Naive thymus-derived CD4-positive, alpha-beta T cell (primary cell): ENCODE measurements around the gene RNF13. TPM values are rescaled to one million over a fixed set of nuclear protein-coding genes. Genes with fewer than 3 reads are reported as not detected.
"Not testable (repeated sequence)": the region's sequence is repeated elsewhere in the genome, so short reads cannot be mapped to it uniquely, and the experiment has no call there.

Experiments
- ATAC-seq: fragments of 150-1000 bp; cut with Tn5 transposase; 2 replicates; pipeline ENCODE4 v1.10.0; 2021; ENCODE audit warnings: mild to moderate bottlenecking, moderate library complexity
- CTCF ChIA-PET: fragments of 350-600 bp; sonication (Branson Sonifier 250); formaldehyde crosslinking; loops from one replicate; lab custom pipeline; 2021; ENCODE audit warnings: antibody characterized with exemption; lab: Charles Lee
- POLR2A ChIA-PET: fragments of 350-600 bp; sonication (Branson Sonifier 250); formaldehyde crosslinking; loops from one replicate; lab custom pipeline; 2021; ENCODE audit warnings: antibody characterized with exemption, inconsistent platforms; lab: Charles Lee
- DNase-seq, 9 donors: peaks; one replicate each; pipeline versions ENCODE4 v3.0.0 to v3.0.0-alpha.2; 2020 to 2022; ENCODE audit warnings: mixed read lengths in 1 of 9
- H3K27ac ChIP-seq: one replicate; pipeline ENCODE4 v1.7.0; 2013; ENCODE audit warnings: mild to moderate bottlenecking, low read depth, low read length, moderate library complexity
- H3K27me3 ChIP-seq, 2 donors: one replicate each; pipeline ENCODE4 v1.7.0; 2013; ENCODE audit warnings: low read length in 2 of 2, mild to moderate bottlenecking in 2 of 2, moderate library complexity in 2 of 2; ENCODE audit not compliant: control insufficient read depth in 2 of 2, insufficient read depth in 2 of 2
- H3K36me3 ChIP-seq, 3 experiments: 1 replicate in 2 of 3; 2 replicates in 1 of 3; pipeline ENCODE4 v1.7.0; 2013; ENCODE audit warnings: low read length in 3 of 3, mild to moderate bottlenecking in 3 of 3, moderate library complexity in 1 of 3; ENCODE audit not compliant: insufficient read depth in 3 of 3, control insufficient read depth in 2 of 3
- H3K4me1 ChIP-seq, 2 donors: one replicate each; pipeline ENCODE4 v1.7.0; 2013; ENCODE audit warnings: low read length in 2 of 2, mild to moderate bottlenecking in 2 of 2, moderate library complexity in 1 of 2; ENCODE audit not compliant: control insufficient read depth in 2 of 2, insufficient read depth in 2 of 2
- H3K4me3 ChIP-seq: 2 replicates; pipeline ENCODE4 v1.7.0; 2013; ENCODE audit warnings: mild to moderate bottlenecking, low read length
- H3K9me3 ChIP-seq, 3 experiments: 1 replicate in 2 of 3; 2 replicates in 1 of 3; pipeline ENCODE4 v1.7.0; 2013; ENCODE audit warnings: low read length in 3 of 3; ENCODE audit not compliant: control insufficient read depth in 2 of 3
- H3K27ac Mint-ChIP-seq, 9 donors: one replicate each; pipeline ENCODE4 v1.8.0; 2020 to 2022; ENCODE audit warnings: mixed read lengths in 9 of 9, mild to moderate bottlenecking in 8 of 9, moderate library complexity in 5 of 9, inconsistent platforms in 2 of 9
- H3K27me3 Mint-ChIP-seq, 5 donors: one replicate each; pipeline ENCODE4 v1.8.0; 2021 to 2022; ENCODE audit warnings: mixed read lengths in 5 of 5, mild to moderate bottlenecking in 1 of 5
- H3K36me3 Mint-ChIP-seq, 5 donors: one replicate each; pipeline ENCODE4 v1.8.0; 2020 to 2022; ENCODE audit warnings: mixed read lengths in 5 of 5, mild to moderate bottlenecking in 3 of 5, inconsistent platforms in 1 of 5
- H3K4me1 Mint-ChIP-seq, 7 donors: one replicate each; pipeline ENCODE4 v1.8.0; 2020 to 2022; ENCODE audit warnings: mixed read lengths in 7 of 7, mild to moderate bottlenecking in 3 of 7, inconsistent platforms in 1 of 7
- H3K4me3 Mint-ChIP-seq, 10 donors: one replicate each; pipeline ENCODE4 v1.8.0; 2020 to 2022; ENCODE audit warnings: mild to moderate bottlenecking in 10 of 10, mixed read lengths in 10 of 10, moderate library complexity in 6 of 10, inconsistent platforms in 2 of 10
- H3K9me3 Mint-ChIP-seq, 11 donors: one replicate each; pipeline ENCODE4 v1.8.0; 2020 to 2022; ENCODE audit warnings: mixed read lengths in 11 of 11, mild to moderate bottlenecking in 4 of 11, inconsistent platforms in 1 of 11, moderate library complexity in 1 of 11
- intact Hi-C, 2 donors: fragments of 100-400 bp; cut with micrococcal nuclease; formaldehyde crosslinking; loops; one replicate each; pipeline ENCODE4 v1.15.1; 2023
- polyA plus RNA-seq, 2 donors: library from polyadenylated mRNA; unstranded; fragments of 300-500 nt; fragmentation: Illumina TruSeq; gene quantifications; one replicate each; pipeline ENCODE4 v1.2.3, GENCODE V29; 2021
- total RNA-seq, 6 experiments: library from RNA in 5 of 6; stranded (reverse) in 5 of 6; gene quantifications; 1 replicate in 5 of 6; 2 replicates in 1 of 6; pipeline ENCODE4 v1.2.3 and lab custom pipeline; 2021 to 2026

The RNF13 gene
- total and polyA plus RNA-seq, 7 experiments from 2014 or later, result 41.2 to 131 (median 66.6) TPM

DNA sequence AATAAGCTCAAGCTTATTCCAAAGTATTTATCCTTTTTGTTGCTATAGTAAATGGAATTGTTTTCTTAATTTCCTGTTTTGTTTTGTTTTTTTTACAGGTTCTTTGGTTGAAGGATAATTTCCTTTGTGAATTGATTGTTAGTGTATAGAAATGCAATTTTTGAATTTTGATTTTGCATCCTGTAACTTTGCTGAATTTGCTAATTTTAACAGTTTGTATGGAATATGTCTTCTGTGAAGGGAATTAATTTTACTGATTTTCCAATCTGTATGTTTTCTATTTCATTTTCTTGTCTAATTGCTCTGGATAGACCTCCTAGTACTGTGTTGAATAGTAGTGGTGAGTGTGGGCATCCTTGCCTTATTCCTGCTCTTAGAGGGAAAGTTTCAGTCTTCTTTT is 129.4 kb downstream of the RNF13 start:
- Histone ChIP-seq H3K4me1 (no peaks in the 10 kb centered on the region), H3K4me3 (no peak overlapping the region), H3K9me3 (no peaks in the 10 kb centered on the region), H3K27me3 (no peaks in the 10 kb centered on the region), H3K27ac (no peak overlapping the region), H3K36me3 (peaks cover 0 to 10% (median 0%) of the 10 kb centered on the region in 3 experiments)
- intact Hi-C loops, result no loop called here
- Mint-ChIP-seq H3K4me1 (peaks cover 7 to 42% (median 29%) of the 10 kb centered on the region in 7 donors), H3K4me3 (no peak overlapping the region), H3K27me3 (no peaks in the 10 kb centered on the region), H3K9me3 (peaks cover 0 to 18% (median 3%) of the 10 kb centered on the region in 11 donors), H3K36me3 (peaks cover 3 to 69% (median 51%) of the 10 kb centered on the region in 5 donors), H3K27ac (no peak overlapping the region)
- ATAC-seq (no peak), DNase-seq (no peak)
- CTCF ChIA-PET, result interaction anchor here (0.6 kb wide), 1 partner anchor 344 kb away, joined by 4 read pairs; no protein-coding TSS in a partner anchor
- POLR2A ChIA-PET, result no interaction called here

DNA sequence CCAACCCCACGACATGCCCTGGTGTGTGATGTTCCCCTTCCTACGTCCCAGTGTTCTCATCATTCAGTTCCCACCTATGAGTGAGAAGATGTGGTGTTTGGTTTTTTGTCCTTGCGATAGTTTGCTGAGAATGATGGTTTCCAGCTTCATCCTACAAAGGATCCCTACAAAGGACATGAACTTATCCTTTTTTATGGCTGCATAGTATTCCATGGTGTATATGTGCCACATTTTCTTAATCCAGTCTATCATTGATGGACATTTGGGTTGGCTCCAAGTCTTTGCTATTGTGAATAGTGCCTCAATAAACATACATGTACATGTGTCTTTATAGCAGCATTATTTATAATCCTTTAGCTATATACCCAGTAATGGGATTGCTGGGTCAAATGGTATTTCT is 131.0 kb downstream of the RNF13 start:
- H3K4me3 Mint-ChIP-seq, H3K27me3 Mint-ChIP-seq, H3K4me1 ChIP-seq, H3K27me3 ChIP-seq, H3K27ac ChIP-seq, H3K4me3 ChIP-seq, intact Hi-C loops, H3K36me3 ChIP-seq, POLR2A ChIA-PET, CTCF ChIA-PET, H3K9me3 ChIP-seq, DNase-seq, ATAC-seq, H3K27ac Mint-ChIP-seq: not testable (repeated sequence)
- Mint-ChIP-seq H3K9me3 (peaks cover 0 to 18% (median 3%) of the 10 kb centered on the region in 11 donors), H3K36me3 (peaks cover 3 to 75% (median 44%) of the 10 kb centered on the region in 5 donors), H3K4me1 (peaks cover 7 to 38% (median 27%) of the 10 kb centered on the region in 7 donors)

DNA sequence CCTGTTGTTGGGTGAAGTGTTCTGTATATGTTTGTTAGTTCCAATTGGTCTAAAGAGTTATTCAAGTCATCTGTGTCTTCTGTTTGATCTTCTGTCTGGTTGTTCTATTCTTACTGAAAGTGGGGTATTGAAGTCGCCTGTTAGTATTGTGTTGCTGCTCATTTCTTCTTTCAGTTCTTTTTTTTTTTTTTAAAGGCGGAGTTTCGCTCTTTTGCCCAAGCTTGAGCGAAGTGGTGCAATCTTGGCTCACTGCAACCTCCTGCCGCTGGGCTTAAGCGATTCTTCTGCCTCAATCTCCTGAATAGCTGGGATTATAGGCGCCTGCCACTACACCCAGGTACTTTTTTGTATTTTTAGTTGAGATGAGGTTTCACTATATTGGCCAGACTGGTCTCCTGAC is 134.2 kb downstream of the RNF13 start:
- Mint-ChIP-seq H3K9me3 (peaks cover 0 to 13% (median 2%) of the 10 kb centered on the region in 11 donors), H3K27me3 (no peaks in the 10 kb centered on the region), H3K4me1 (peaks cover 3 to 35% (median 24%) of the 10 kb centered on the region in 7 donors), H3K4me3 (no peak overlapping the region), H3K27ac (no peak overlapping the region), H3K36me3 (peaks cover 0 to 53% (median 37%) of the 10 kb centered on the region in 5 donors)
- no peak overlapping the region for H3K27ac ChIP-seq
- intact Hi-C loops, result no loop called here
- no peak for DNase-seq
- no peaks in the 10 kb centered on the region for H3K9me3 ChIP-seq
- ChIA-PET POLR2A (no interaction called here), CTCF (no interaction called here)
- H3K36me3 ChIP-seq, result peaks cover 0 to 4% (median 0%) of the 10 kb centered on the region in 3 experiments
- H3K27me3 ChIP-seq, result no peaks in the 10 kb centered on the region
- H3K4me3 ChIP-seq, result no peak overlapping the region
- no peaks in the 10 kb centered on the region for H3K4me1 ChIP-seq
- ATAC-seq, result no peak

DNA sequence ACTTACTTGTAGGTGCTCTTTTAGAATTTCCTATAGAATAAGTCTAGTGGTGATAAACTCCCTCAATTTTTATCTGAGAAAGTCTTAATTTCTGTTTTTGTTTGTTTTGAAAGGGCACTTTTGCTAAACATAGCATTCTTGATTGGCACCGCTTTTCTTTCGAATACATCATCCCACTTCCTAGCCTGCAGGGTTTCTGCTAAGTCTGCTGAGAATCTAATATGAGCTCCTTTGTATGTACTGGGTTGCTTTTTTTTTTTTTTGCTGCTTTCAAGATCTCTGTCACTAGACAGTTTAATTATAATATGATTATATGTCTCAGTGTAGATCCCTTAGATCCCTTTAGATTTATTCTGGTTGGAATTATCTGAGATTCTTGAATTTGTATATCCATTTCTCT is 136.2 kb downstream of the RNF13 start:
- H3K27ac ChIP-seq, result no peak overlapping the region
- no peaks in the 10 kb centered on the region for H3K36me3 ChIP-seq
- ChIA-PET CTCF (no interaction called here), POLR2A (no interaction called here)
- peaks cover 0 to 2% (median 0%) of the 10 kb centered on the region in 11 donors for H3K9me3 Mint-ChIP-seq
- H3K9me3 ChIP-seq, result no peaks in the 10 kb centered on the region
- ATAC-seq (no peak), DNase-seq (no peak)
- H3K4me1 ChIP-seq, result peaks cover 0 to 1% of the 10 kb centered on the region in 2 donors
- no peaks in the 10 kb centered on the region for H3K27me3 ChIP-seq
- peaks cover 5 to 40% (median 34%) of the 10 kb centered on the region in 7 donors for H3K4me1 Mint-ChIP-seq
- intact Hi-C loops, result no loop called here
- H3K36me3 Mint-ChIP-seq, result peaks cover 0 to 35% (median 23%) of the 10 kb centered on the region in 5 donors
- peak overlapping the region in 1 of 9 donors; percentile 21 for H3K27ac Mint-ChIP-seq
- H3K27me3 Mint-ChIP-seq, result no peaks in the 10 kb centered on the region
- no peak overlapping the region for H3K4me3 Mint-ChIP-seq
- no peak overlapping the region for H3K4me3 ChIP-seq

DNA sequence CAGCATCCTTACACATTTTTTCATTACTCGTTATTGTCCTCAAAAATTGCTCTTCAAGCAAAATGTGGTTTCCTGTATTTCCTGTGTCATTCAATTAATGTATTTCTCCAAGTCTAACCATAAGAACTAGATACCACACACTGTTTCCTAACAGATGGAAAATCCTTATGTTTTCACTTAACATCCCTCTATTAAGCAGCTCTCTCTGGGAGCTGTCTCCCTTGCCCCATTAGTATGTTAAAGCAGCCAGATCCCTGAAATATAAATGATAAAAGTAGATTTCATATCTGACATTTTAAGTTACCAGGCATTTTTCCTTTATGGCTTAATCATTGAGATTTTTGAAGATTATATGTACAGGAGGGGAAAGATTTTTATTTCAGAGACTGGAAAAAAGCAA is 141.8 kb downstream of the RNF13 start:
- H3K4me3 Mint-ChIP-seq, result no peak overlapping the region
- peaks cover 0 to 13% (median 6%) of the 10 kb centered on the region in 5 donors for H3K36me3 Mint-ChIP-seq
- peak overlapping the region in 4 of 9 donors; percentile 5 to 81 (median 35) for H3K27ac Mint-ChIP-seq
- DNase-seq (no peak), ATAC-seq (no peak)
- Histone ChIP-seq H3K9me3 (no peaks in the 10 kb centered on the region), H3K4me1 (peaks cover 0 to 8% of the 10 kb centered on the region in 2 donors), H3K27me3 (no peaks in the 10 kb centered on the region), H3K27ac (no peak overlapping the region), H3K36me3 (no peaks in the 10 kb centered on the region), H3K4me3 (no peak overlapping the region)
- no peaks in the 10 kb centered on the region for H3K27me3 Mint-ChIP-seq
- CTCF ChIA-PET, result no interaction called here
- H3K4me1 Mint-ChIP-seq, result peaks cover 8 to 44% (median 26%) of the 10 kb centered on the region in 7 donors
- no peaks in the 10 kb centered on the region for H3K9me3 Mint-ChIP-seq
- POLR2A ChIA-PET, result no interaction called here
- intact Hi-C loops, result no loop called here

DNA sequence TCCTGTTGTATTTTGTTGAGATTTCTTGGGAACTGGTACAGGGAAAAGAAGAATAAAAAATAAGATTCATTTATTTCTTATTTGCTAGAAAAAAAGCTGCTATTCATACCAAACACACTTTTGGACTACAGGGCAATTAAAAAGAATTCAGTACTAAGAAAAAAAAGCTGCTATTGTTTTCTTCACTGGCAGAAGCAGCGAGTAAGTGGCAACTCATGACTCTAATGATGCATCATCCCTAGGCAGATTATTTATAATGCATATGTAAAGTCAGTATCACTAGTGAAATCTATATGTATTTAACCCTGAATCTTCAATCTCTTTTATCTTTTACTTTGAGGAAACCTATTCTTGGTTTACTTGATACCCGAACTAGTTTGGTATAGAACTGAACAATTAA is 142.4 kb downstream of the RNF13 start:
- intact Hi-C loops, result no loop called here
- Mint-ChIP-seq H3K4me3 (no peak overlapping the region), H3K27ac (peak overlapping the region in 1 of 9 donors; percentile 17), H3K27me3 (no peaks in the 10 kb centered on the region), H3K36me3 (peaks cover 0 to 9% (median 2%) of the 10 kb centered on the region in 5 donors), H3K9me3 (no peaks in the 10 kb centered on the region), H3K4me1 (peaks cover 8 to 39% (median 23%) of the 10 kb centered on the region in 7 donors)
- Histone ChIP-seq H3K27ac (no peak overlapping the region), H3K36me3 (no peaks in the 10 kb centered on the region), H3K9me3 (no peaks in the 10 kb centered on the region), H3K4me1 (peaks cover 0 to 8% of the 10 kb centered on the region in 2 donors), H3K27me3 (no peaks in the 10 kb centered on the region), H3K4me3 (no peak overlapping the region)
- CTCF ChIA-PET, result no interaction called here
- ATAC-seq (no peak), DNase-seq (no peak)
- POLR2A ChIA-PET, result no interaction called here
